Smooth muscle cell (in vitro differentiated cells): ENCODE data around the gene CALHM6. TPM values are rescaled to one million over a fixed set of nuclear protein-coding genes. Genes with fewer than 3 reads are reported as not detected.
A peak's percentile ranks its signal among the peaks of the same experiment; 100 is the strongest.

Source experiments
- DNase-seq: peaks from one replicate; lab custom pipeline; 2025; ENCODE audit not compliant: unreplicated experiment; lab: John Stamatoyannopoulos, UW
- H2AFZ ChIP-seq: fragments of 200-600 bp; sonication (generic); 2 replicates; pipeline ENCODE4 v1.6.0; 2016; ENCODE audit warnings: antibody characterized with exemption, low read depth, mild to moderate bottlenecking
- H3F3A ChIP-seq: fragments of 200-600 bp; sonication (generic); 2 replicates; pipeline ENCODE4 v1.6.0; 2017; ENCODE audit warnings: antibody characterized with exemption, low read depth
- H3K27ac ChIP-seq: fragments of 200-600 bp; sonication (generic); 2 replicates; pipeline ENCODE4 v1.5.1; 2016; ENCODE audit warnings: low read depth, mild to moderate bottlenecking
- H3K27me3 ChIP-seq: fragments of 200-600 bp; sonication (generic); 2 replicates; pipeline ENCODE4 v1.6.1; 2016; ENCODE audit warnings: low read depth, mild to moderate bottlenecking
- H3K36me3 ChIP-seq: fragments of 200-600 bp; sonication (generic); 2 replicates; pipeline ENCODE4 v1.5.1; 2016; ENCODE audit warnings: low read depth
- H3K4me1 ChIP-seq: fragments of 200-600 bp; sonication (generic); 2 replicates; pipeline ENCODE4 v1.5.1; 2016; ENCODE audit warnings: low read depth
- H3K4me2 ChIP-seq: fragments of 200-600 bp; sonication (generic); 2 replicates; pipeline ENCODE4 v1.6.0; 2016; ENCODE audit warnings: mild to moderate bottlenecking
- H3K4me3 ChIP-seq: fragments of 200-600 bp; sonication (generic); 2 replicates; pipeline ENCODE4 v1.5.1; 2016; ENCODE audit warnings: mild to moderate bottlenecking
- H3K79me2 ChIP-seq: fragments of 200-600 bp; sonication (generic); 2 replicates; pipeline ENCODE4 v1.6.0; 2016; ENCODE audit warnings: low read depth, mild to moderate bottlenecking
- H3K9ac ChIP-seq: fragments of 200-600 bp; sonication (generic); 2 replicates; pipeline ENCODE4 v1.6.0; 2016; ENCODE audit warnings: low read depth
- H3K9me3 ChIP-seq: fragments of 200-600 bp; sonication (generic); replicated peaks from 2 replicates; pipeline ENCODE4 v1.5.1; 2016; ENCODE audit warnings: low read depth
- H4K20me1 ChIP-seq: fragments of 200-600 bp; sonication (generic); 2 replicates; pipeline ENCODE4 v1.6.0; 2016; ENCODE audit warnings: low read depth
- WGBS: methylation state at CpG from one replicate; pipeline ENCODE4 v1.1.7; 2016; ENCODE audit warnings: low lambda C conversion rate; 5-methylcytosine and 5-hydroxymethylcytosine counted together
- polyA plus RNA-seq: library from polyadenylated mRNA; unstranded; fragments of >200 nt; fragmentation: Nextera tagmentation; extraction: Ambion mirVana; gene quantifications from 2 replicates; pipeline ENCODE4 v1.2.1, GENCODE V29; 2016
- total RNA-seq: library from RNA; depleted of rRNA; stranded (reverse); fragments of >200 nt; gene quantifications from 2 replicates; pipeline ENCODE4 v1.2.3, GENCODE V29; 2014
- TF ChIP-seq, protein P1 (sequence below): fragments of 200-600 bp; sonication (generic); IDR thresholded peaks from 2 replicates; pipeline ENCODE4 v1.5.1; 2017; ENCODE audit warnings: borderline replicate concordance, mild to moderate bottlenecking, antibody characterized with exemption; ENCODE audit not compliant: insufficient read depth, poor library complexity, severe bottlenecking

CALHM6 gene
- total and polyA plus RNA-seq, 2 experiments from 2014 or later, result 4.6 to 5.1 TPM

GRCh38 chr6:116447496-116448011 lies 13.6 kb upstream of the CALHM6 start:
- Histone ChIP-seq H2AFZ (no peak overlapping the region), H3K9me3 (no peaks in the 10 kb centered on the region), H3K36me3 (no peaks in the 10 kb centered on the region), H3F3A (peaks cover 6% of the 10 kb centered on the region), H3K4me2 (peak overlapping the region; percentile 77), H3K27me3 (no peaks in the 10 kb centered on the region), H3K79me2 (no peaks in the 10 kb centered on the region), H3K9ac (no peak overlapping the region), H3K27ac (peak overlapping the region; percentile 94), H4K20me1 (no peaks in the 10 kb centered on the region), H3K4me3 (peak overlapping the region; percentile 15), H3K4me1 (peaks cover 7% of the 10 kb centered on the region)
- TF ChIP-seq, protein P1, sequence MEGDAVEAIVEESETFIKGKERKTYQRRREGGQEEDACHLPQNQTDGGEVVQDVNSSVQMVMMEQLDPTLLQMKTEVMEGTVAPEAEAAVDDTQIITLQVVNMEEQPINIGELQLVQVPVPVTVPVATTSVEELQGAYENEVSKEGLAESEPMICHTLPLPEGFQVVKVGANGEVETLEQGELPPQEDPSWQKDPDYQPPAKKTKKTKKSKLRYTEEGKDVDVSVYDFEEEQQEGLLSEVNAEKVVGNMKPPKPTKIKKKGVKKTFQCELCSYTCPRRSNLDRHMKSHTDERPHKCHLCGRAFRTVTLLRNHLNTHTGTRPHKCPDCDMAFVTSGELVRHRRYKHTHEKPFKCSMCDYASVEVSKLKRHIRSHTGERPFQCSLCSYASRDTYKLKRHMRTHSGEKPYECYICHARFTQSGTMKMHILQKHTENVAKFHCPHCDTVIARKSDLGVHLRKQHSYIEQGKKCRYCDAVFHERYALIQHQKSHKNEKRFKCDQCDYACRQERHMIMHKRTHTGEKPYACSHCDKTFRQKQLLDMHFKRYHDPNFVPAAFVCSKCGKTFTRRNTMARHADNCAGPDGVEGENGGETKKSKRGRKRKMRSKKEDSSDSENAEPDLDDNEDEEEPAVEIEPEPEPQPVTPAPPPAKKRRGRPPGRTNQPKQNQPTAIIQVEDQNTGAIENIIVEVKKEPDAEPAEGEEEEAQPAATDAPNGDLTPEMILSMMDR, result no peak
- DNase-seq, result peak; percentile 3
- WGBS, result 5% methylated on average over 2 of the region's 2 CpGs

GRCh38 chr6:116449565-116449964 lies 11.6 kb upstream of the CALHM6 start:
- Histone ChIP-seq H3F3A (peaks cover 6% of the 10 kb centered on the region), H3K4me3 (no peak overlapping the region), H3K4me1 (peaks cover 7% of the 10 kb centered on the region), H3K4me2 (no peak overlapping the region), H4K20me1 (no peaks in the 10 kb centered on the region), H3K9ac (no peak overlapping the region), H3K79me2 (no peaks in the 10 kb centered on the region), H3K36me3 (no peaks in the 10 kb centered on the region), H3K9me3 (no peaks in the 10 kb centered on the region), H3K27ac (no peak overlapping the region), H2AFZ (no peak overlapping the region), H3K27me3 (no peaks in the 10 kb centered on the region)
- TF ChIP-seq, protein P1, result no peak
- no peak for DNase-seq
- WGBS, result 100% methylated on average over 1 of the region's 1 CpG

DNA sequence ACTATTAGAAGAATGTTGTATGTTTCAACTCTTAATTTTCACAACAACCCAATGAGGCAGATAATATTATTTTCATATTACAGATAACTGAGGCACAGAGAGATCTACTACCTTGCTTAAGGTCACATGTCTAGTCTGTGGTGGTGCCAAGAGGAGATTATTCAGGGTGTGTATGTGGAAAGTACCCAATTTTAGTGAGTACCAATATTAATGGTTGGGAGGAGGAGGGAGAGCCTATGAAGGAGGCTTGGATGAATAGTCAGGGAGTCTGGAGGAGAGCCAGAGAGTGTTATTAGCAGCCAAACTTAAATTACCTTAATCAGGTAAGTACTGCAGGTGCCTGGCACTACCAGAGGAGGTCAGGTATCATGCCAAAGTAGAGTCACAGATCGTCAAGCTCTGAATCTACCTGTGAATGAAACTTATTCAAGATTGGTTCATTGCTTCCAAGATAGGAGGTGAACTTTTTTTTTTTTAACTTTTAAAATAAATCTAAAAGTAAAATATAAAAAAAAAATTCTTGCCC lies 10.9 kb upstream of the CALHM6 start:
- Histone ChIP-seq H3K27ac (no peak overlapping the region), H3K4me1 (peaks cover 7% of the 10 kb centered on the region), H2AFZ (no peak overlapping the region), H3K9me3 (no peaks in the 10 kb centered on the region), H3K79me2 (no peaks in the 10 kb centered on the region), H4K20me1 (no peaks in the 10 kb centered on the region), H3K36me3 (no peaks in the 10 kb centered on the region), H3K27me3 (no peaks in the 10 kb centered on the region), H3K4me3 (no peak overlapping the region), H3F3A (peaks cover 6% of the 10 kb centered on the region), H3K9ac (no peak overlapping the region), H3K4me2 (no peak overlapping the region)
- DNase-seq, result no peak
- TF ChIP-seq, protein P1, result no peak
- WGBS, result 86% methylated on average over 1 of the region's 1 CpG
